K562 (cell line): ENCODE results near the gene SOAT2. TPM values are rescaled to one million over a fixed set of nuclear protein-coding genes. Genes with fewer than 3 reads are reported as not detected.

Experiments used
- BRD4 ChIP-seq: fragments of 200-600 bp; sonication (generic); IDR thresholded peaks from 2 replicates; pipeline ENCODE4 v1.6.1; 2017; ENCODE audit warnings: inconsistent platforms
- BRF1 ChIP-seq: IDR thresholded peaks from 3 replicates; pipeline ENCODE4 v1.6.1; 2011; ENCODE audit warnings: borderline replicate concordance, mild to moderate bottlenecking; ENCODE audit not compliant: insufficient read length; ENCODE audit errors: extremely low read depth
- CEBPB ChIP-seq: fragments of 450-650 bp; IDR thresholded peaks from 2 replicates; pipeline ENCODE4 v1.6.1; 2016; ENCODE audit warnings: missing genetic modification characterization, missing compliant biosample characterization
- FUS ChIP-seq: fragments of 200-400 bp; formaldehyde crosslinking; optimal IDR thresholded peaks from 2 replicates; pipeline ENCODE3; 2017; ENCODE audit warnings: low read depth, low read length
- HMG20B ChIP-seq: fragments of 250-450 bp; sonication (Bioruptor Pico); IDR thresholded peaks from 2 replicates; pipeline ENCODE4 v1.5.0; 2021; ENCODE audit warnings: mild to moderate bottlenecking
- MYC ChIP-seq, 2 experiments: fragments of 250-450 bp in 1 of 2; sonication (Bioruptor Pico) in 1 of 2; IDR thresholded peaks; 2 replicates each; pipeline versions ENCODE4 v1.5.1 to v1.6.1; 2012 to 2021; ENCODE audit warnings: low read depth in 2 of 2, borderline replicate concordance in 1 of 2, improper control_type of control experiment in 1 of 2, low read length in 1 of 2, mild to moderate bottlenecking in 1 of 2, moderate library complexity in 1 of 2
- NR3C1 ChIP-seq: sonication (generic); formaldehyde crosslinking; IDR thresholded peaks from 2 replicates; pipeline ENCODE4 v1.8.1; 2022; ENCODE audit warnings: missing genetic modification reagents
- OTX1 ChIP-seq: fragments of 450-650 bp; formaldehyde crosslinking; IDR thresholded peaks from 2 replicates; pipeline ENCODE4 v1.4.0; 2022; ENCODE audit warnings: mild to moderate bottlenecking
- POLR2AphosphoS5 ChIP-seq: IDR thresholded peaks from 2 replicates; pipeline ENCODE4 v1.6.1; 2011; ENCODE audit warnings: mild to moderate bottlenecking, low read depth, low read length, moderate library complexity; ENCODE audit not compliant: control insufficient read depth, insufficient read depth
- POLR3G ChIP-seq: IDR thresholded peaks from 2 replicates; pipeline ENCODE4 v1.6.1; 2011; ENCODE audit not compliant: insufficient read length, insufficient replicate concordance; ENCODE audit errors: extremely low read depth
- SIX5 ChIP-seq, 2 experiments: IDR thresholded peaks; 2 replicates each; pipeline ENCODE4 v1.6.1; 2011; ENCODE audit warnings: low read length in 2 of 2, borderline replicate concordance in 1 of 2, low read depth in 1 of 2, mild to moderate bottlenecking in 1 of 2, moderate library complexity in 1 of 2; ENCODE audit not compliant: insufficient read depth in 1 of 2
- ZNF232 ChIP-seq: sonication (generic); formaldehyde crosslinking; IDR thresholded peaks from 2 replicates; pipeline ENCODE4 v1.8.0; 2022; ENCODE audit warnings: mild to moderate bottlenecking, missing genetic modification reagents
- polyA plus RNA-seq, 8 experiments: library from polyadenylated mRNA; depleted of rRNA in 4 of 8; stranded (reverse) in 5 of 8; unstranded in 3 of 8; fragments of >200 nt; fragmentation: Nextera tagmentation in 2 of 8; fragmentation: Illumina TruSeq in 1 of 8; extraction: Ambion mirVana in 2 of 8; extraction: Trizol in 1 of 8; gene quantifications; 2 replicates each; pipeline versions ENCODE4 v1.2.1 to v1.2.3, GENCODE V29; 2011 to 2014; ENCODE audit warnings: inconsistent platforms in 1 of 8, missing spikeins in 1 of 8
- total RNA-seq, 7 experiments: library from RNA; depleted of rRNA in 6 of 7; stranded (reverse); fragments of >200 nt in 6 of 7; fragmentation: Illumina TruSeq in 2 of 7; extraction: Trizol in 2 of 7; gene quantifications; 2 replicates each; pipeline versions ENCODE4 v1.2.1 to v1.2.3, GENCODE V29; 2011 to 2021; ENCODE audit warnings: low replicate concordance in 1 of 7
- TF ChIP-seq, protein P1 (sequence below): sonication (generic); formaldehyde crosslinking; IDR thresholded peaks from 2 replicates; pipeline ENCODE4 v1.8.1; 2023; ENCODE audit warnings: mild to moderate bottlenecking, missing genetic modification reagents
- TF ChIP-seq, protein P2 (sequence below): fragments of 450-650 bp; formaldehyde crosslinking; IDR thresholded peaks from 2 replicates; pipeline ENCODE4 v1.4.0; 2022; ENCODE audit warnings: missing genetic modification characterization
- TF ChIP-seq, protein P3 (sequence below), 2 experiments: IDR thresholded peaks; 2 replicates each; pipeline ENCODE4 v1.6.1; 2012; ENCODE audit warnings: improper control_type of control experiment in 2 of 2, low read depth in 2 of 2, low read length in 2 of 2, borderline replicate concordance in 1 of 2
- TF ChIP-seq, protein P4 (sequence below): sonication (generic); formaldehyde crosslinking; IDR thresholded peaks from 2 replicates; pipeline ENCODE4 v1.9.0; 2022; ENCODE audit warnings: mild to moderate bottlenecking, missing genetic modification reagents

The SOAT2 gene
- total and polyA plus RNA-seq, 9 of the 15 experiments (the other 6 are each of a cell fraction or from before 2014, with no cell fraction given): 0.04 TPM; not detected in 8

DNA sequence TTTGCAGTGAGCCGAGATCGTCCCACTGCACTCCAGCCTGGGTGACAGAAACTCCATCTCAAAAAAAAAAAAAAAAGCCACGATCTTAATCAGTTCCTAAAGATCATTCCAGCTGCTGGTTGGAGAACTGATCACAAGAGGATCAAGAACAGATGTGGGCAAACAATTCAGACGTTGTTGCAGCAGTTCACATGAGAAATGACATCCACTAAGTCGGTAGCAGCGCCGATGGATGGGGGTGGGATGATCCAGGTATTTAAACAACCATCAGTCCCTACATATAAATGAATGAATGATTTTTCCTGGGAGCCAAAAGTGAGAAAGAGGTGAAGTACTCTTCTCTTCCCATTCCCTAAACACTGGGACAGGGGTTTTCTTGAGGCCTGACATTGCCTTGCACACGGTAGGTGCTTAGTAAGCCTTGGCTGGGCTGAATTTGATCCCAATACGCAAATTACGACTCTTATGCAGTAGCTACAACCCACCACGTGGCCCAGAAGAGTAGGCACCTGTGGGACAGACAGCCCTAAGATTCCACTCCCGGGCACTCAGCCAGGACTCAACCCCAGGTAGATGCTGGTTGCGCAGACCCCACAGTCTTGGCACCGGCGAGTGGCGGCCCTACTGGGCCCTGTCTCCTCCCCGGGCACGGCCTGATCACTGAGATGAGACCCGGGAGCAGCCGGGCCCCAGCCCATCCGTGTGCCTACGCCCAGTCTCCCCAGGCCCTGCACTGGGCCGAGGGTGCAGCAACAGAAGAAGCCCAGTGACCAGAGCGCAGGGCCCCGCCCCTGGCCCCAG is 24.7 kb upstream of the SOAT2 start (continued):
- no peak for TF ChIP-seq BRD4
- TF ChIP-seq BRF1: no peak
- TF ChIP-seq, protein P1, sequence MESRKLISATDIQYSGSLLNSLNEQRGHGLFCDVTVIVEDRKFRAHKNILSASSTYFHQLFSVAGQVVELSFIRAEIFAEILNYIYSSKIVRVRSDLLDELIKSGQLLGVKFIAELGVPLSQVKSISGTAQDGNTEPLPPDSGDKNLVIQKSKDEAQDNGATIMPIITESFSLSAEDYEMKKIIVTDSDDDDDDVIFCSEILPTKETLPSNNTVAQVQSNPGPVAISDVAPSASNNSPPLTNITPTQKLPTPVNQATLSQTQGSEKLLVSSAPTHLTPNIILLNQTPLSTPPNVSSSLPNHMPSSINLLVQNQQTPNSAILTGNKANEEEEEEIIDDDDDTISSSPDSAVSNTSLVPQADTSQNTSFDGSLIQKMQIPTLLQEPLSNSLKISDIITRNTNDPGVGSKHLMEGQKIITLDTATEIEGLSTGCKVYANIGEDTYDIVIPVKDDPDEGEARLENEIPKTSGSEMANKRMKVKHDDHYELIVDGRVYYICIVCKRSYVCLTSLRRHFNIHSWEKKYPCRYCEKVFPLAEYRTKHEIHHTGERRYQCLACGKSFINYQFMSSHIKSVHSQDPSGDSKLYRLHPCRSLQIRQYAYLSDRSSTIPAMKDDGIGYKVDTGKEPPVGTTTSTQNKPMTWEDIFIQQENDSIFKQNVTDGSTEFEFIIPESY (CRISPR knock-in tag): no peak
- TF ChIP-seq HMG20B (CRISPR knock-in tag): no peak
- TF ChIP-seq MYC (IDR thresholded peaks at IDR 0.05; ENCODE audit: low read depth, low read length): peak; percentile 67
- peak; percentile 42; the same call in 1 of the 2 replicates for TF ChIP-seq MYC (CRISPR knock-in tag; IDR thresholded peaks at IDR 0.05; ENCODE audit: borderline replicate concordance, low read depth)
- 0 out of 2 replicates have a peak, but pooled peaks have one; percentile 35 for TF ChIP-seq ZNF232 (CRISPR knock-in tag)
- TF ChIP-seq, protein P2, sequence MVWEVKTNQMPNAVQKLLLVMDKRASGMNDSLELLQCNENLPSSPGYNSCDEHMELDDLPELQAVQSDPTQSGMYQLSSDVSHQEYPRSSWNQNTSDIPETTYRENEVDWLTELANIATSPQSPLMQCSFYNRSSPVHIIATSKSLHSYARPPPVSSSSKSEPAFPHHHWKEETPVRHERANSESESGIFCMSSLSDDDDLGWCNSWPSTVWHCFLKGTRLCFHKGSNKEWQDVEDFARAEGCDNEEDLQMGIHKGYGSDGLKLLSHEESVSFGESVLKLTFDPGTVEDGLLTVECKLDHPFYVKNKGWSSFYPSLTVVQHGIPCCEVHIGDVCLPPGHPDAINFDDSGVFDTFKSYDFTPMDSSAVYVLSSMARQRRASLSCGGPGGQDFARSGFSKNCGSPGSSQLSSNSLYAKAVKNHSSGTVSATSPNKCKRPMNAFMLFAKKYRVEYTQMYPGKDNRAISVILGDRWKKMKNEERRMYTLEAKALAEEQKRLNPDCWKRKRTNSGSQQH (CRISPR knock-in tag): no peak
- no peak for TF ChIP-seq SIX5 (IDR thresholded peaks at IDR 0.05; ENCODE audit: borderline replicate concordance in 1 of 2, insufficient read depth in 1 of 2, low read depth in 1 of 2, low read length in 2 of 2)
- TF ChIP-seq POLR2AphosphoS5: 0 out of 2 replicates have a peak, but pooled peaks have one; percentile 2
- TF ChIP-seq, protein P3, sequence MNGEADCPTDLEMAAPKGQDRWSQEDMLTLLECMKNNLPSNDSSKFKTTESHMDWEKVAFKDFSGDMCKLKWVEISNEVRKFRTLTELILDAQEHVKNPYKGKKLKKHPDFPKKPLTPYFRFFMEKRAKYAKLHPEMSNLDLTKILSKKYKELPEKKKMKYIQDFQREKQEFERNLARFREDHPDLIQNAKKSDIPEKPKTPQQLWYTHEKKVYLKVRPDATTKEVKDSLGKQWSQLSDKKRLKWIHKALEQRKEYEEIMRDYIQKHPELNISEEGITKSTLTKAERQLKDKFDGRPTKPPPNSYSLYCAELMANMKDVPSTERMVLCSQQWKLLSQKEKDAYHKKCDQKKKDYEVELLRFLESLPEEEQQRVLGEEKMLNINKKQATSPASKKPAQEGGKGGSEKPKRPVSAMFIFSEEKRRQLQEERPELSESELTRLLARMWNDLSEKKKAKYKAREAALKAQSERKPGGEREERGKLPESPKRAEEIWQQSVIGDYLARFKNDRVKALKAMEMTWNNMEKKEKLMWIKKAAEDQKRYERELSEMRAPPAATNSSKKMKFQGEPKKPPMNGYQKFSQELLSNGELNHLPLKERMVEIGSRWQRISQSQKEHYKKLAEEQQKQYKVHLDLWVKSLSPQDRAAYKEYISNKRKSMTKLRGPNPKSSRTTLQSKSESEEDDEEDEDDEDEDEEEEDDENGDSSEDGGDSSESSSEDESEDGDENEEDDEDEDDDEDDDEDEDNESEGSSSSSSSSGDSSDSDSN (IDR thresholded peaks at IDR 0.05; ENCODE audit: borderline replicate concordance in 1 of 2, low read depth in 2 of 2, low read length in 2 of 2): no peak
- no peak for TF ChIP-seq FUS
- no peak for TF ChIP-seq OTX1 (CRISPR knock-in tag)
- TF ChIP-seq CEBPB (tag): no peak
- no peak for TF ChIP-seq NR3C1 (CRISPR knock-in tag)
- TF ChIP-seq, protein P4, sequence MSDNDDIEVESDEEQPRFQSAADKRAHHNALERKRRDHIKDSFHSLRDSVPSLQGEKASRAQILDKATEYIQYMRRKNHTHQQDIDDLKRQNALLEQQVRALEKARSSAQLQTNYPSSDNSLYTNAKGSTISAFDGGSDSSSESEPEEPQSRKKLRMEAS: peak; percentile 72
- TF ChIP-seq POLR3G: no peak
